ENCODE data around the gene INHBE. TPM values are rescaled to one million over a fixed set of nuclear protein-coding genes. Genes with fewer than 3 reads are reported as not detected.

INHBE gene
- total RNA-seq, 1 donor from 2014 or later = 1.0 TPM

DNA sequence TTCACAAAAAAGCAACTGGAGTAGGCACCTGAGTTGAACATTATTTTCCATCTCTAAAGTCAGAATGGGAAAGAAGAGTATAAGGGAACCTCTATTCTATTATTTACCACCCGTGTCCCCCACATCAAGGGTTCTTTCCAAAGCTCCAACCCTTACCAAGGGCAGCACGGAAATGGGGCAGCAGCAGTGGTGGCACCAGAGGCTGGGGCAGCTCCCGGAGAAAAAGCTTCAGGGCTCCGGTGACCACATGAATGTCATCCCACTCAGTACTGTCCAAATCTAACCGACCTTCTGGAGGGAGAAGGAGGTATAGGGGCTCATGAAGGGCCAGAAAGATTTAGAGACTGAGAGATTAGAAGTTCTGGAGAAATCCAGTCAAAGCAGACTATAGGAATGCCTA, 18.8 kb downstream of the INHBE start:
- Histone ChIP-seq H3K27me3 (ENCODE audit: control insufficient read depth in 3 of 3, insufficient read depth in 3 of 3, low read length in 3 of 3) (peaks cover 50 to 72% (median 71%) of the 10 kb centered on the region in 3 donors), H3K9ac (ENCODE audit: low read depth in 1 of 3, low read length in 3 of 3) (no peak overlapping the region), H3K4me3 (ENCODE audit: low read length in 3 of 3) (no peak overlapping the region), H3K36me3 (ENCODE audit: control insufficient read depth in 3 of 3, insufficient read depth in 3 of 3, low read length in 3 of 3) (no peaks in the 10 kb centered on the region), H3K27ac (ENCODE audit: low read depth, low read length) (no peak overlapping the region), H3K9me3 (ENCODE audit: control insufficient read depth in 3 of 3, low read length in 3 of 3) (no peaks in the 10 kb centered on the region), H3K4me1 (ENCODE audit: control insufficient read depth in 3 of 3, insufficient read depth in 3 of 3, low read length in 3 of 3) (peaks cover 10 to 16% (median 13%) of the 10 kb centered on the region in 3 donors)

DNA sequence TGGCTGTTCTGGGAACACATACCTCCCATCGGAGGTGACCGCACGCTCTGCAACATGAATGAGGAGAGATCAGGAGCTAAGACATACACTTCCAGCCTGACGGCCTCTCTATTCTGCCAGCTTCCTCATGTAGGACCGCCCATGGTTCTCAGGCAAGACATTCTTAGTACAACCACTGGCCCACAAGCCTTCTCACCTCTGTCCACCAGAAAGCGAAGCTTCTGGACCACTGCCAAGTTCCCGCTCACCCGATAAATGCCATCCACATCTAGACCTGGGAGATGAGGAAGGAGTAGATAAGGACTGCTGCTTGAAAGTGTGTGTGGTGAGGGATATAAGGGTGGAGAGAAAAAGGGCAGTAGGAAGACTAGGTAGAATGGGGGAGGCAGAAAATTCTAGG, 19.3 kb downstream of the INHBE start:
- peaks cover 50 to 72% (median 67%) of the 10 kb centered on the region in 3 donors for H3K27me3 ChIP-seq (ENCODE audit: control insufficient read depth in 3 of 3, insufficient read depth in 3 of 3, low read length in 3 of 3)
- no peak overlapping the region for H3K27ac ChIP-seq (ENCODE audit: low read depth, low read length)
- no peaks in the 10 kb centered on the region for H3K9me3 ChIP-seq (ENCODE audit: control insufficient read depth in 3 of 3, low read length in 3 of 3)
- peaks cover 10 to 16% (median 13%) of the 10 kb centered on the region in 3 donors for H3K4me1 ChIP-seq (ENCODE audit: control insufficient read depth in 3 of 3, insufficient read depth in 3 of 3, low read length in 3 of 3)
- H3K9ac ChIP-seq (ENCODE audit: low read depth in 1 of 3, low read length in 3 of 3) = no peak overlapping the region
- no peaks in the 10 kb centered on the region for H3K36me3 ChIP-seq (ENCODE audit: control insufficient read depth in 3 of 3, insufficient read depth in 3 of 3, low read length in 3 of 3)
- no peak overlapping the region for H3K4me3 ChIP-seq (ENCODE audit: low read length in 3 of 3)

DNA sequence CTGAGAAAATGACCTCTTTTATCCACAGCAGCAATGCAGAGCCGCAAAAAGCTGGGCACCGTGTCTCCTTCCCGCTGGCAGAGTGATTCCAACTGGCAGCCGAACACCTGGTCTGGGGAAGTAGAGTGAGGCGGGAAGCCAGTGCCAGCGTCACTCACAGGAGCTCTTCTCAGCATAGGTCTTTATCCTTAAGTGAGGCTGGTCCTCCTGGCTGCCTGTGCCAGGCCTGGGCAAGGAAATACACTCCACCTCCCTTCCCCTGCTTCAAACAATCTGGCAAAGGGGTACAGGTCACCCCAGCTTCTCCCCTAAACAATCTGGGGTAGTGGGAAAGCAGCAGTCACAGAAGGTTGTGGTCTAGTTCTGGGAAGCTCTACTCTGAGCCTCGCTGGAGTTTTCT, 19.8 kb downstream of the INHBE start:
- no peak overlapping the region for H3K4me3 ChIP-seq (ENCODE audit: low read length in 3 of 3)
- H3K27me3 ChIP-seq (ENCODE audit: control insufficient read depth in 3 of 3, insufficient read depth in 3 of 3, low read length in 3 of 3) = peaks cover 50 to 72% (median 65%) of the 10 kb centered on the region in 3 donors
- H3K4me1 ChIP-seq (ENCODE audit: control insufficient read depth in 3 of 3, insufficient read depth in 3 of 3, low read length in 3 of 3) = peaks cover 10 to 16% (median 13%) of the 10 kb centered on the region in 3 donors
- no peak overlapping the region for H3K27ac ChIP-seq (ENCODE audit: low read depth, low read length)
- no peaks in the 10 kb centered on the region for H3K9me3 ChIP-seq (ENCODE audit: control insufficient read depth in 3 of 3, low read length in 3 of 3)
- peak overlapping the region in 1 of 3 donors; percentile 25 for H3K9ac ChIP-seq (ENCODE audit: low read depth in 1 of 3, low read length in 3 of 3)
- H3K36me3 ChIP-seq (ENCODE audit: control insufficient read depth in 3 of 3, insufficient read depth in 3 of 3, low read length in 3 of 3) = no peaks in the 10 kb centered on the region

DNA sequence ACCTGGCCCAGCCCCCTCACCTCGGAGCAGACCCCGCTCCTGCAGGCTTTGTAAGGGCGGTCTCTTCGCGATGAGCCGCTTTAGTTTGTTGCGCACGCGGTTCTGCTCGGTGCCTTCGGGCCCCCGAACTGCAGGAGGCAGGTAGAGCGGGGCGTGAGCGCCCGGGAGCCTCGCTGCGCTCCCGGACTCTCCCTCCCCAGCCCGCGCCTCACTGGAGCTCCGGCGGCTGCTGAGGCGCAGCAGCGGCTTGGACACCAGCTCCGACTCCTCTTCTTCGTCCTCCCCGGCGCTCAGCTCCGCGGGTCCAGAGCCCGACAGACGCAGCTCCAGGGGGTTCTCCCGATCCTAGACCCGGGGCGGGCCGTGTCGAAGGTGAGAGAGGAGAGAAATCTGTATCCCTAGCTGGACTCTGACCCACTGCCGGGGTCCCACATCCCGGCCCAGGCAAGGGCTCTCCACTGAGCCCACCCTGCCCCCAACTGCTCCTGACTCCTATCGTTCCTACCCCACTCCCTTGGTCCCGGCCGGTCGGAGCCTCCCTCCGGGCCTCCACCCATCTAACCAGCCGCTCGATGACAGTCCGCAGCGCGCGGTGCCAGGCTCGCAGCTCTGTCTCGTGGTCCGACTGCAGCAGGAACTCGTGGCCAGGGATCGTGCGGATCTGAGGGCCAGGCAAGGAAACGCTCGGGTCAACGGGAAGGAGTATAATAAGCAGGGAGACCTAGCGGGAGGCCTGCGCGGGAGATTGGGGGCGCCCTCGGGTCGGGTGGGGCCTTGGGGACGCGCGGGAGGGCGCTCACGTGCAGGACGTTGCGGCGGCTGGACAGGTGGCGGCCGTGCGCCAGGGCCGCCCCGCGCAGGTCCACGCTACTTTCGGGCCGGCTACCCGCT, 20.4 kb downstream of the INHBE start:
- Histone ChIP-seq H3K9me3 (ENCODE audit: control insufficient read depth in 3 of 3, low read length in 3 of 3) (no peaks in the 10 kb centered on the region), H3K27ac (ENCODE audit: low read depth, low read length) (no peak overlapping the region), H3K27me3 (ENCODE audit: control insufficient read depth in 3 of 3, insufficient read depth in 3 of 3, low read length in 3 of 3) (peaks cover 50 to 69% (median 59%) of the 10 kb centered on the region in 3 donors), H3K4me1 (ENCODE audit: control insufficient read depth in 3 of 3, insufficient read depth in 3 of 3, low read length in 3 of 3) (peaks cover 10 to 16% (median 13%) of the 10 kb centered on the region in 3 donors), H3K9ac (ENCODE audit: low read depth in 1 of 3, low read length in 3 of 3) (peak overlapping the region in 1 of 3 donors; percentile 50), H3K36me3 (ENCODE audit: control insufficient read depth in 3 of 3, insufficient read depth in 3 of 3, low read length in 3 of 3) (no peaks in the 10 kb centered on the region), H3K4me3 (ENCODE audit: low read length in 3 of 3) (peak overlapping the region; percentile 15 to 70 (median 64))

DNA sequence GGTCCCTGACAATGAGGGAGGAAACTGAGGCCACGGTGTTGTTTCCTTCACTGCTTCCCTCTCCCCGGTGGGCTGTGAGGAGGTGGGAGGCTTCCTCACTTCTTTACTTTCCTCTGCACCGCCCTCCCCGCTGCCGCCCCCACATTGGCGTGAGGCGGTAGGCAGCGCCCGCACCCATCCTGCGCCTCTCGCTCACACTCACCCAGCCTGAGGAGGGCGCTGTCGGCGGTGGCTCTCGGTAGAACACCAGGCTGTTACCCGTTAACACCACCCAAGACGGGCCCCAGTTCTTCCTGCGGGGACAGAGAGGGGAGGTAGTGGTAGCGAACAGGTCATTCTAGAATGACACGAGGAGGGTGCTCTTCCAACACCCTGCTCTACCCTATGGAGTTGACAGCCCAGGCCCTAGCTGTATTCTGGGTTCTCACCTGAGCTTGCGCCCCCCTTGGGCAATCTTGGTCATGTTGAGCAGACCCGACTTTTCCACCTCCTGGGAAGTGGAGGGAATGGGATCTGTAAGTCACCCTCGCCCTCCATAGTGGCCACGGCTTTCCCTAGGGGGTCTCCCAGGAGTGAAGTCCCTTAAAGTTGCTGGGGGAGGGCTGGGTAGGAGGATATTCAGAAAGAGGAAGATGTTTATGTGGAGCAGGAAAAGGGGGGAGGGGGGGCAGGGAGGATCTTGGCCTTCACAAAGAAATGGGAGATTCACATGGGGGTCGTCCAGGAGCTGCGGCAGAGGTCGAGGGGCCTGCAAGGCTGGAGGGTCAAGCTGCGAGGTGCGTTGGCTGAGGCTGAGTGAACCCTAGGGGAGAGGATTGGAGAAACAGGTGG, 21.3 kb downstream of the INHBE start:
- H3K36me3 ChIP-seq (ENCODE audit: control insufficient read depth in 3 of 3, insufficient read depth in 3 of 3, low read length in 3 of 3) = no peaks in the 10 kb centered on the region
- no peak overlapping the region for H3K27ac ChIP-seq (ENCODE audit: low read depth, low read length)
- H3K9ac ChIP-seq (ENCODE audit: low read depth in 1 of 3, low read length in 3 of 3) = peak overlapping the region in 1 of 3 donors; percentile 50
- H3K27me3 ChIP-seq (ENCODE audit: control insufficient read depth in 3 of 3, insufficient read depth in 3 of 3, low read length in 3 of 3) = peaks cover 48 to 66% (median 58%) of the 10 kb centered on the region in 3 donors
- peak overlapping the region; percentile 51 to 70 (median 64) for H3K4me3 ChIP-seq (ENCODE audit: low read length in 3 of 3)
- no peaks in the 10 kb centered on the region for H3K9me3 ChIP-seq (ENCODE audit: control insufficient read depth in 3 of 3, low read length in 3 of 3)
- H3K4me1 ChIP-seq (ENCODE audit: control insufficient read depth in 3 of 3, insufficient read depth in 3 of 3, low read length in 3 of 3) = peaks cover 10 to 16% (median 13%) of the 10 kb centered on the region in 3 donors

DNA sequence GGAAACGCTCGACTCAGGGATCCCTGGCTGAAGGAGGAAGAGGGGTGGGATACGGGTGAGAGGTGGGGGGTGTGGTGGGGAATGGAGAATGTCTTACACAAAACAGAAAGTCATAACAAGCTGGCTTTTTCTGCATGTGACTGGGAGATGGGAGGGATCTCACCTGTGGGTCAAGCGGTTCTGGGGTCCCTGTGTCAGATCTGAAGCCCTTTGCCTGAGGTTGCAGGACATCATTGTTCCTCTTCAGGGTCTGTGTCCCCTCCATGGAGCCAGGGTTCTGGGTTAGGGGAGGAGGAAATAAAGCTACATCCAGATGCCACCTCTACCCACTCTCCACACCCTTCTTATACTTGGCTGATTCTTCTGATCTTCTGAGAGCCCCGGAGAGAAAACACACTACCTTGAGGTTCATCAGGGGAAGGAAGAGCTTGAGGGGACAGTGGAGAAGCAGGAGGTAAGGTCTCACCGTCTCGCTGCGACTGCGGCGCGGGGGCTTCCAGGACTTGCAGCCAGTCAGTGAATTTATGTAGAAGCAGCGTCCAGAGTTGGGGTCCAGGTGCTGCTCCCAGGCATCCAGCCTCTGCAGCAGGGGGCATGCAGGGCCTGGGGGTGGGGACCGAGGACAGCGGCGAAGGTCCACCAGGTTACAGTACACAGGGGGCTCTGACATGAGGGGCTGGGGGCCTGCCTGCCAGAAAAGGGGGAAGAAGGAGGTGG, 22.0 kb downstream of the INHBE start:
- H3K36me3 ChIP-seq (ENCODE audit: control insufficient read depth in 3 of 3, insufficient read depth in 3 of 3, low read length in 3 of 3) = no peaks in the 10 kb centered on the region
- H3K27ac ChIP-seq (ENCODE audit: low read depth, low read length) = peak overlapping the region; percentile 36
- H3K27me3 ChIP-seq (ENCODE audit: control insufficient read depth in 3 of 3, insufficient read depth in 3 of 3, low read length in 3 of 3) = peaks cover 47 to 62% (median 51%) of the 10 kb centered on the region in 3 donors
- peak overlapping the region in 2 of 3 donors; percentile 13 to 51 for H3K4me3 ChIP-seq (ENCODE audit: low read length in 3 of 3)
- peak overlapping the region in 1 of 3 donors; percentile 16 for H3K9ac ChIP-seq (ENCODE audit: low read depth in 1 of 3, low read length in 3 of 3)
- H3K4me1 ChIP-seq (ENCODE audit: control insufficient read depth in 3 of 3, insufficient read depth in 3 of 3, low read length in 3 of 3) = peaks cover 10 to 16% (median 13%) of the 10 kb centered on the region in 3 donors
- H3K9me3 ChIP-seq (ENCODE audit: control insufficient read depth in 3 of 3, low read length in 3 of 3) = no peaks in the 10 kb centered on the region

DNA sequence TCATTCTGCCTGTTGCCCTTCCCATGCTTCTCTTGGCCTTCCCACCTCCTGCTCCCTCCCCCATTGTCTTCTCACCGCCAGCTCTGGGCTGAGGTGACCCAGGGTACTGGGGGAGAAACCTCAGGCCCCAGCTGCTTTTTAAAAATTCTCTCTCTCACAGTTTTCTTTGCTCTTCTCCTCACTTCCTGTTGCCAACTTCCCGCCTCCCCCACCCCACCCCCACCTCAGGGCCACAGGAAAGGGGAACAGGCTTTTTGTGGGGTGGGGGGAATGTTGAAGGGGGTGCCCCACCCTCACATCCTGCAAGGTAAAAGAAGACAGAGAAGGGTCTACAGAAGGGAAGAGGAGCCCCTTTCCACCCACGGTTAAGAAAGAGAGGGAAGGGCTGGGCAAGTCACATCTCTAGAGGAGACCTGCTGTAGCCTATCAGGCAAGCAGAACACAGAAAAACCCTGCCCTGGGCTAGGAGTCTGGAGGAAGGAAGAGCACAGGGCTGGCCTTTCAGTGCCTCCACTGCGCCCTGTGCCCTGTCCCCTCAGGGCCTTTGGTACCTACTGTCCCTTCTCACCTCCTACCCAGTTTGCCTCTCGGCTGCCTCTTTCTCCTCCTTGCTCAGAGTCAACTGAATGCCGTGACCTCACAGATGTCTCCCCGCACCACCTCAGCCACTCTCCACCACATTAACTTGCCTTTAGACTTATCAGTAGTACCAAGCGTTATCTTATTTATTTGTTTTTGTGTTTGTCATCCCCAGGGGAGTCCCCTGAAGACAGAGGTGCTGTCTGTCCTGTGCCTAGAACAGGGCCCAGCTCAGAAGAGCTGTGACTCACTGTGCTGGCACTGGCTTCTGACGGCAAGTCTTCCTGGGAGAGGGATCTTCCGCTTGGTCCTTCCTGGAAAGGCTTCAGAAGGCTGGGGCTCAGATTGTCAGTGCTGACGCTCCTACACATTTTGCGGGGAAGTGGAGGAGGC, 22.9 kb downstream of the INHBE start:
- Histone ChIP-seq H3K27me3 (ENCODE audit: control insufficient read depth in 3 of 3, insufficient read depth in 3 of 3, low read length in 3 of 3) (peaks cover 41 to 57% (median 47%) of the 10 kb centered on the region in 3 donors), H3K4me3 (ENCODE audit: low read length in 3 of 3) (no peak overlapping the region), H3K36me3 (ENCODE audit: control insufficient read depth in 3 of 3, insufficient read depth in 3 of 3, low read length in 3 of 3) (no peaks in the 10 kb centered on the region), H3K9me3 (ENCODE audit: control insufficient read depth in 3 of 3, low read length in 3 of 3) (no peaks in the 10 kb centered on the region), H3K27ac (ENCODE audit: low read depth, low read length) (peak overlapping the region; percentile 40), H3K4me1 (ENCODE audit: control insufficient read depth in 3 of 3, insufficient read depth in 3 of 3, low read length in 3 of 3) (peaks cover 10 to 16% (median 13%) of the 10 kb centered on the region in 3 donors), H3K9ac (ENCODE audit: low read depth in 1 of 3, low read length in 3 of 3) (peak overlapping the region in 1 of 3 donors; percentile 32)

DNA sequence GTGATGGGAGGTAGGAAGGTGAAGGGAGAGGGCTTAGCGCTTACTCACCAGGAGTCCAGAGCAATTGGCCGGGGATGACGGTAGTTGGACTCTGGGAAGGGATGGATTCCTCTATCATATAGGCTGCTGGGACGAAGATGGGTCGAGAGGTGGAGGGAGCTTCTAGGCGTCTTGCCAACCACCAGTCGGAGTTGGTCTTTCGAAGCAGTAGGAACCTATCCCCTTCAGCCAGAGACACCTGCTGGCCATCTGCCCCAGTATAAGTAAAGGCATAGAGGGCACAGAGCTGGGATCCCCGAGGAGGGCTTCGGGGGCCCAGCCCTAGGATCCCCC, 23.9 kb downstream of the INHBE start:
- Histone ChIP-seq H3K9ac (ENCODE audit: low read depth in 1 of 3, low read length in 3 of 3) (no peak overlapping the region), H3K4me3 (ENCODE audit: low read length in 3 of 3) (no peak overlapping the region), H3K27ac (ENCODE audit: low read depth, low read length) (peak overlapping the region; percentile 40), H3K27me3 (ENCODE audit: control insufficient read depth in 3 of 3, insufficient read depth in 3 of 3, low read length in 3 of 3) (peaks cover 34 to 51% (median 39%) of the 10 kb centered on the region in 3 donors), H3K9me3 (ENCODE audit: control insufficient read depth in 3 of 3, low read length in 3 of 3) (no peaks in the 10 kb centered on the region), H3K36me3 (ENCODE audit: control insufficient read depth in 3 of 3, insufficient read depth in 3 of 3, low read length in 3 of 3) (no peaks in the 10 kb centered on the region), H3K4me1 (ENCODE audit: control insufficient read depth in 3 of 3, insufficient read depth in 3 of 3, low read length in 3 of 3) (peaks cover 10 to 16% (median 13%) of the 10 kb centered on the region in 3 donors)

All from skeletal muscle tissue (tissue), 4 donors.